GM18867 (cell line): Measurements from ENCODE around the gene RBM20.
A peak's percentile ranks its signal among the peaks of the same experiment; 100 is the strongest.

ENCODE experiments used
- ATAC-seq: cut with Tn5 transposase; IDR thresholded peaks from one replicate; pipeline ENCODE4 v1.9.1; 2021; ENCODE audit warnings: mild to moderate bottlenecking, moderate library complexity; ENCODE audit not compliant: unreplicated experiment

Gene RBM20

DNA sequence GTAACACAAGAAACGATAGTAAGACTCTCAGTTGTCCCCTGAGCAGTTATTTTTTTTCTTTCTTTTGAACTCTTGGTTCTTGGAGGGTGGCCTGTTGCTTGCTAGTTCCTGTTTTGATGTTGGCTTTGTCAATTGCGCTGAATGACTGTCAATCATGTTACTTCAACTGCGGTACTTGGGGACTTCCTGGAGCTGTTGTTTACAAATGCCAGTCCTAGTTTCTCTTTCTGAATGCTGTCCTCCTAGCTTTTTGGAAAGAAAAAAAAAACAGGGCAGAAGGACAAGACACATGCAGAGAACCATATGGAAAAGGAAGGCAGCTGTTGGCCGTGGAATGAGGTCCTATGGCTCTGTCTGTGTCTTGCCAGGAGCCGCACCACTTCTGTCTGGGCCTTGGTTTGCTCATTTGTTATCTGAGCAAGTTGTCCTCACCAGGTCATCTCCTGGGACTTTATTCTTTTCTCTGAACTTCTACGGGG lies 220.6 kb downstream of the RBM20 start:
- ATAC-seq: peak; percentile 62

- no peak for ATAC-seq
These were observed 221.2 kb downstream of the RBM20 start for GRCh38 chr10:110865186-110865808.

GRCh38 chr10:110865809-110866482 lies 221.8 kb downstream of the RBM20 start:
- peak; percentile 22 for ATAC-seq

GRCh38 chr10:110867011-110867806 lies 223.1 kb downstream of the RBM20 start:
- ATAC-seq: peak; percentile 31

- no peak for ATAC-seq
These were observed 223.8 kb downstream of the RBM20 start for GRCh38 chr10:110867807-110868465.

- no peak for ATAC-seq
These were observed 224.8 kb downstream of the RBM20 start for GRCh38 chr10:110868981-110869380.

GRCh38 chr10:110870823-110871297 lies 226.7 kb downstream of the RBM20 start:
- no peak for ATAC-seq

- peak; percentile 78 for ATAC-seq
These were observed 227.4 kb downstream of the RBM20 start, which contains the start of gene PDCD4 for GRCh38 chr10:110871298-110872084. Gene PDCD4 (plus strand): TSS chr10:110871928. CDS start chr10:110876028, 4,100 bp downstream.

DNA sequence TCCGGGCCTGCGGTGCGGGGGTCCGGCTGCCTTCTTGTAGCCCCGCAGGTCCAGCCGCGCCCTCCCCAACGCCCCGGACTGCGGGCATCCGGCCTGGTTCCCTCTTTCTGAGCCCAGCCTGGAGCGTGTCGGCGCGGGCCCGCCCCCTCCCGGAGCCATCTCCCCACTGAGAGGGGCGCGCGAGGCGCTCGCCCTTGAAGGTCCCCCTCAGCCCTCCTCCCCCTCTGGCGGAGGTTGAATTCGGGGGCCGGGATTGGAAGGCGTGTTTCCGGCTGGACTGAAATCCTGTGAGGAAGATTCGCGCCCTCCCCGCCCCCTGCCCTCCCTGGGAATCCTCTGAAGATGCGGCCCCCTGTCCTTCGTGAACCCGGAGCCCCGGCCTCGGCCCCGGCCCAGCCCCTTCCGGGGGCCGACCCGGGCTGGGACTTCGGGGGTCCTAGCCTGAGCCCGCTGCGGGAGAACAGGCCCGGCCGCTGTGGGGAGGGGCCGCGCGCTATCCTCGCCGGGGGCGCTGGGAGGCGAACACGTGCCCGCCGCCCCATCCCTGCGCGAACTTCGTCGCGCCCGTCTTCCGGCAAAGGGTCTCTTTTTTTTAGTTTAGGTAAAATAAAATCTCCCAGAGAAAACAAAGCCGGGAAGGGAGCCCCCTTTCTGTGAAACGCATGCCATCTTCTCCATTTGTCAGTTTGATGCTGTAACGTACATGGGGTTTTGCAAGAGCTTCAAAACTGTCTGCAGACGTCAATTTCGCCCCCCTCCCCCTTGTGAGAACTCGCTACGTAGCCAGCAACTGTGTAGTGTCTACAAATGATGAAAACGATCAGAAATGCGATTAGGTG lies 228.2 kb downstream of the RBM20 start:
- peak; percentile 40 for ATAC-seq

DNA sequence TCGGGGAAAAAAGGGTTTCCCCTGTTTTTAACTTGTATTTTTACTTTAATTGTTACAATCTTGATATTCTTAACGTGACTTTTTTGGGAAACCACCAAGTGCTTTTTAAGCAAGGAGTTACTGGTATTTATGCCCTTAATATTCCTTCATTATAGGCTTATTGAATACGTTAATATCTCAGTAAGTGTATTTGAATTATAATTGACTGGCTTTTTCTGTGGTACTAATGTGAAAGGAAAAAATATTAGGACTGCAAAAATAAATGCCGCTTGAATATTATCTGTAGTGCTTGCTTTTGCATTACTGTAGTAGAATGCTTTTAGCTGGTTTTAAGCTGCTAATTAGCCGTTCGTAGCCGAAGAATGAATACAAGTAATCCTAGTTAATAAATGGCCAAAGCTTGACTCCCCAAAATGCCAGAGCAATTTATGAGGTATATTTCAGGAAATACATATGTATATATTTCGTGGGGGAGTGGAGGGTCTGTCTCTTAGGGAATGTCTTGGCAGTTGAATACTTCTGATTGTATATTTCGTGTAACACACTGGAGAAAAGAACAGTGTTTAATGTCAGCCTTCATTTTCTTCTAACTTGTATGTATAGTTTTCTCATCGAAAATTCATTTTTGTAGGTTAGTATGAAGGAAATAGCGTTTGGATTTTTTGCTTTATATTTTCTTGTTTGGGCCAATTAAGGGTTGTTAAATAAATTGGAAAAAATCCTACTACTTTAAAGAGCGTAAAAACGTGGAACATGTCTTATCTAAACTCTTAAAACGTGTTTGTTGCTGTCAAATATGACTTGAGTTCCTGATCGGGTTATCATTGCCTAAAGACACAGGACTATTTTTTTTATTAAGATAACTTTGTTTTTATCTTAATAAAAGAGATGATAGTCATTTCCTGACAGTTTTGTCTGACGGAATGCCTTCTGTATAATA lies 229.1 kb downstream of the RBM20 start:
- ATAC-seq: no peak

DNA sequence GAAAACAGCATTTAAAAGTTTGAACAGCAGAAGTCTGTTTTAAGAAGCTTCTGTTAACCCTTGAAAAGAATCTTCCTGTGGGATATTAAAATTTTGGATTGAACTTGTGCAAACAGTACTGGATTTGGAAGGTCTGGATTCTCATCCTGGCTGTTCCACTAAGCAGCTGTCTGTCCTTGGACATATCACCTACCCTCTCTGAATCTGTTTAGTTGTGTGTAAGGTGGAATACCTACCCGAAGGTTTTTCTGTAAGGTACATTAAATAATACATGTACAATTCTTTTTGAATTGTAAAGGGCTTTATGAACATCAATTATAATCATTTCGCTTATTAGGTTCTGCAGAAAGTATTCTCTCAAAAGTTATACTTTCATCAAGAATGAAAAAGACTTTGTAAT lies 229.8 kb downstream of the RBM20 start:
- ATAC-seq: no peak

GRCh38 chr10:110876000-110876399 lies 231.9 kb downstream of the RBM20 start:
- ATAC-seq: no peak

DNA sequence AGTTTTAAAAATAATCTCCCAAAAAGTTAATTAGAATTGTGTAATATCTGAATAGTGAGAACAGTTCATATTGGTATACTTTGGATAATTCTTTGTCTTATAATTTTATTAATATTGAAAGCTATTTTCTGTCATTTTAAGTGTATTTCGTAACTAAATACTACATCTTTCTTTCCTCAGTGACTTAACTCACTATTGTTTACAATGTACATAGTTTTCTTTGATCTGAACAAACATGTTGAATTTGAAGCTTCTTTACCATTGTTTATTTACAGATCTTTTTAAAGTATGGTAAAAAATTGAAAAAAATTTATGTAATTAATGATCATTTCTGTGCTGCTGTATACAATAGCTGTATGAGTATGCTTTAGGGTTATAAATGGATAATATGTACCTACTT lies 232.7 kb downstream of the RBM20 start:
- no peak for ATAC-seq

DNA sequence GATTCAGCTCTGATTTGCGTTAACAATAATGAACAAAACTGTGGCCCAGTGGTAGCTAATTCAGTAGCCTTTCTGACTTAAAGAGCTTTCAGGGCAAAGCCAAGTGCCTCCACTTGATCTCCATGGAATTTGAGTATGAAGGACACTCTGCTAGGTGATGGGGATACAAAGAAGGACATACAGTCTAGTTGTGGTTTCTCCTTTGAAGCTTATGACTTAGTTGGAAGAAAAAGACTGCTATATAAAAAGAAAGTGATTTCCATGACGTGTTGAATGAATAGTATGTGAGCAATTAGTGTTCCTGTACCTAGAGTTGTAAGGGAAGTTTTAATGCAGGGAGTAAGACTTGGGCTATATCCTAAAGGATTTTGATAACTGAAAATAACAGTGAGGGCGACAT lies 235.9 kb downstream of the RBM20 start:
- ATAC-seq: no peak

DNA sequence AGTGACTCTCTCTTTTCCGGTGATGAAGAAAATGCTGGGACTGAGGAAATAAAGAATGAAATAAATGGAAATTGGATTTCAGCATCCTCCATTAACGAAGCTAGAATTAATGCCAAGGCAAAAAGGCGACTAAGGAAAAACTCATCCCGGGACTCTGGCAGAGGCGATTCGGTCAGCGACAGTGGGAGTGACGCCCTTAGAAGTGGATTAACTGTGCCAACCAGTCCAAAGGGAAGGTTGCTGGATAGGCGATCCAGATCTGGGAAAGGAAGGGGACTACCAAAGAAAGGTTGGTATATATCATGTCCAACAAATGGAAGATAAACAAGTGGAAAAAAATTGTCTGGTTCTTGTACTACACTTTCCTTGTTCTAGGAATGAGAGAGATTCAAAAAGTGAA lies 237.1 kb downstream of the RBM20 start:
- no peak for ATAC-seq

- ATAC-seq: no peak
These were observed 237.8 kb downstream of the RBM20 start for GRCh38 chr10:110881905-110882304.

- ATAC-seq: no peak
These were observed 239.8 kb downstream of the RBM20 start for GRCh38 chr10:110883924-110884323.
